GM12892 (cell line): ENCODE measurements around the gene BASP1.

ENCODE experiments used
- POLR2A ChIP-seq: IDR thresholded peaks from 2 replicates; pipeline ENCODE4 v1.6.1; 2011; ENCODE audit warnings: low read depth, low read length, control low read depth
- POLR2AphosphoS5 ChIP-seq: IDR thresholded peaks from 2 replicates; pipeline ENCODE4 v1.6.1; 2011; ENCODE audit warnings: low read depth, low read length, control low read depth
- TAF1 ChIP-seq: IDR thresholded peaks from 2 replicates; pipeline ENCODE4 v1.6.1; 2011; ENCODE audit warnings: low read depth, mild to moderate bottlenecking, control low read depth, low read length, borderline replicate concordance

- TF ChIP-seq POLR2AphosphoS5, result no peak
- no peak for TF ChIP-seq POLR2A
- TF ChIP-seq TAF1, result no peak
Measured at GRCh38 chr5:17229313-17229712, 11.9 kb downstream of the BASP1 start.
